ENCODE data around the gene CDH4. TPM values are rescaled to one million over a fixed set of nuclear protein-coding genes. Genes with fewer than 3 reads are reported as not detected.

Gene CDH4
- total RNA-seq, 1 donor from 2014 or later: not detected

DNA sequence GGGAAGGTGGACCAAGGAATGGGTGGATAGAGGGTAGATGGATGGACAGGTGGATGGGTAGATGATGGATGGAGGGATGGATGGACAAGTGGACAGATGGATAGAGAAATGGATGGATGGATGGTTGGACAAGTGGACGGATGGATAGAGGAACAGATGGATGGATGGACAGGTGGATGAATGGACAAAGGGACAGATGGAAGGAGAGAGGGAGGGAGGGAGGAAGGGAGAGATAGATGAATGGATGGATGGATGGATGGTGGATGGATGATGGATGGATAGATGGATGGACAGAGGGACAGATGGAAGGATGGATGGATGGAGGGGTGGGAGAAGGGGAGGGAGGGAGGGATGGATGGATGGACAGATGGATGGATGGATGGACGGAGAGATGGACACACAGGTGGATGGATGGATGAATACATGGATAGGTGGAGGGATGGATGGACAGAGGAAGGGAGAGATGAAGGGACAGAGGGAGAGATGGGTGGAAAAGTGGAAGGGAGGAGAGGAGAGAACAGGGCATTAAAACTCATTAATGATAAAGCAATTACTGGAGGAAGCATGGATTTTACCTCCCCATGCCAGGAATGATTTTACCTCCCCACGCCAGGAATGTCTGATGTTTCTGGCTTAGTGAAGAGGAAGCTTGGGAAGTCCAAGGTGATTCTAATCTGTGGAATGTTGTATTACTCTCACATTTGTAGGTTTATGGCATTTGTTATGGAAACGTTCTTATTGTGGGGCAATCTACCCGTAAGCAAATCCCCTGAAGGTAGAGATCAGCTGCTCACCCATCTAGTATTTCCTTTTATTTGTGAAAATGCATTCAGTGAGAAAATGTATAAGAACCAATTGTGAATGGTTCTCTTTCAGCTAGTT is 430.3 kb downstream of the CDH4 start:
- no peak overlapping the region for H3K4me3 ChIP-seq
- H3K27me3 ChIP-seq: no peaks in the 10 kb centered on the region
- intact Hi-C loops (cut with DNase I): no loop called here

DNA sequence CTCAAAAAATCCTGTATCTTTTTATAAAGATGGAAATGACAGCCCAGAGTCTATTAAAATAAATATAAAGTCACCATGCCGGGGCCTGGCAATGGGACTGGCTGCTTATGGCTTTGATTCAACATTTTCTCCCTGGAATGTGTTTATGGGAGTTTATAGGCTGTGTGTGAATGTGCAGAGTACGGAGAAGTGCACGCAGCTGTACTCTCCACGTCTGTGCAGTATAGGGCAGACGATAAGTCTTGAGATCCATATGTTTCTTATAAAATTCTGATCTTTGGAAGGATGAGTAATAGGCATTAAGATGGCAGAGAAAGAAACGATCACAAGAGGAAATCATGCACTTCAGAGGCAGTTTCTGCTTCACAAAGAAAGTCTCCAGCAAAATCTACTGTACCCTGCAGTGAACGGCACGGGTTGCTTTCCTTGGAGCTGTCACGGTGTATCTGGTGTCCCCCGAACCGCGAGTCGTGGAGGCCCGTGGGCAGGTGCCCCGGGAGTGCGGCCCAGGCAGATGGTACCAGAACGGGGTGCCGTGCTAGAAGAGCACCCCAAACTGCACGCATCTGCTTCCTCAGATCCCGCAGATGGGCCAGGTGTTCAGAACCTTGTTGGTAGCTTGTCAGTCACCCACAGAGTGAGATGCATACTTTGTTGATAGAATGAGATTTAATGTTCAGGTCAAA is 431.1 kb downstream of the CDH4 start:
- Histone ChIP-seq H3K27me3 (no peaks in the 10 kb centered on the region), H3K9me3 (no peaks in the 10 kb centered on the region), H3K4me3 (no peak overlapping the region), H3K27ac (no peak overlapping the region), H3K36me3 (no peaks in the 10 kb centered on the region), H3K4me1 (no peaks in the 10 kb centered on the region)
- DNase-seq (ENCODE audit: low spot score in 2 of 2): no peak
- TF ChIP-seq, protein P1, sequence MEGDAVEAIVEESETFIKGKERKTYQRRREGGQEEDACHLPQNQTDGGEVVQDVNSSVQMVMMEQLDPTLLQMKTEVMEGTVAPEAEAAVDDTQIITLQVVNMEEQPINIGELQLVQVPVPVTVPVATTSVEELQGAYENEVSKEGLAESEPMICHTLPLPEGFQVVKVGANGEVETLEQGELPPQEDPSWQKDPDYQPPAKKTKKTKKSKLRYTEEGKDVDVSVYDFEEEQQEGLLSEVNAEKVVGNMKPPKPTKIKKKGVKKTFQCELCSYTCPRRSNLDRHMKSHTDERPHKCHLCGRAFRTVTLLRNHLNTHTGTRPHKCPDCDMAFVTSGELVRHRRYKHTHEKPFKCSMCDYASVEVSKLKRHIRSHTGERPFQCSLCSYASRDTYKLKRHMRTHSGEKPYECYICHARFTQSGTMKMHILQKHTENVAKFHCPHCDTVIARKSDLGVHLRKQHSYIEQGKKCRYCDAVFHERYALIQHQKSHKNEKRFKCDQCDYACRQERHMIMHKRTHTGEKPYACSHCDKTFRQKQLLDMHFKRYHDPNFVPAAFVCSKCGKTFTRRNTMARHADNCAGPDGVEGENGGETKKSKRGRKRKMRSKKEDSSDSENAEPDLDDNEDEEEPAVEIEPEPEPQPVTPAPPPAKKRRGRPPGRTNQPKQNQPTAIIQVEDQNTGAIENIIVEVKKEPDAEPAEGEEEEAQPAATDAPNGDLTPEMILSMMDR (IDR thresholded peaks at IDR 0.05): no peak
- intact Hi-C loops (cut with DNase I): no loop called here

More for the DNA sequence above, 430.3 kb downstream of the CDH4 start:
- no peaks in the 10 kb centered on the region for H3K9me3 ChIP-seq
- no peaks in the 10 kb centered on the region for H3K4me1 ChIP-seq
- H3K27ac ChIP-seq: no peak overlapping the region
- no peak for DNase-seq (ENCODE audit: low spot score in 2 of 2)
- TF ChIP-seq, protein P1 (IDR thresholded peaks at IDR 0.05): no peak
- H3K36me3 ChIP-seq: no peaks in the 10 kb centered on the region

DNA sequence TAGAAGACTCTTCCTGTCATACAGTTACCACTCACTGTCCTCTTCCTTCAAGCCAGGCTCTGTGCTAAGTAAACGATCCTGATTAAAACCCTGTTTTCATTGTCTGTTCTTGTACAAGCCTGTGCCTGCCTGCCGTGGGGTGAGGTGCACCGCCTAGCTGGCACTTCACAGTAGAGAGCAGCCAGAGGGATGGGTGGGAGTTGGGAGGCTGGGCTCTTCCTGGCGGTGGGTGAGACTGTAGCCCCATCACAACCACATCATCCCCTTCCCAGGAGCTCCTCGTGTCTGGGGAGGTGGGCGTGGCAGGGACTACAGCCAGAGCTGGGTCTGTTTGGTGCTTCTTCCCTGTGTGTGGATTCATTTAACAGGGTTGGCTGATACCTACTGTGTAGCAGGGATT is 431.7 kb downstream of the CDH4 start:
- DNase-seq (ENCODE audit: low spot score in 2 of 2): no peak
- H3K36me3 ChIP-seq: no peaks in the 10 kb centered on the region
- no peak overlapping the region for H3K27ac ChIP-seq
- TF ChIP-seq, protein P1 (IDR thresholded peaks at IDR 0.05): no peak
- no peaks in the 10 kb centered on the region for H3K4me1 ChIP-seq
- no peaks in the 10 kb centered on the region for H3K27me3 ChIP-seq
- H3K9me3 ChIP-seq: no peaks in the 10 kb centered on the region
- no peak overlapping the region for H3K4me3 ChIP-seq
- intact Hi-C loops (cut with DNase I): no loop called here

DNA sequence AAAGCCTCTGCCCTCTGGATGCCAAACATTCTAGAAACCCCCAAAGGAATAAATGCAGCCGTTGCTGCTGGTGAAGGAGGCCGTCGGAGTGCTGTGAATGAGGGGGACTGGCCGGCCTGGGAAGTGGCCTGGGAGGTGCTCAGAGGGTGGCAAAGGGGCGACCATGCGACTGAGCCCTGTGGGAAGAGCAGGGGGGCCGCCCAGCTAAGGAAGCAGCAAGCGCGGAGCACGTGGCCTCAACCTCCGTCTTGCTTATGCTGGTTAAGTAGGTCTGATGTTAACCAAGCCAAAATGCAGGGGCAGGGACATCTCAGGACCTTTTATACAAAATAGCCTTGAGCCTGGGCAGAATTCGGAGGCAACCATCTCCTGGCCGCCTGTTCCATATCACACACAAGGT is 432.1 kb downstream of the CDH4 start:
- Histone ChIP-seq H3K27me3 (no peaks in the 10 kb centered on the region), H3K36me3 (no peaks in the 10 kb centered on the region), H3K9me3 (no peaks in the 10 kb centered on the region), H3K4me1 (no peaks in the 10 kb centered on the region), H3K4me3 (no peak overlapping the region), H3K27ac (no peak overlapping the region)
- intact Hi-C loops (cut with DNase I): no loop called here
- TF ChIP-seq, protein P1 (IDR thresholded peaks at IDR 0.05): no peak
- no peak for DNase-seq (ENCODE audit: low spot score in 2 of 2)

DNA sequence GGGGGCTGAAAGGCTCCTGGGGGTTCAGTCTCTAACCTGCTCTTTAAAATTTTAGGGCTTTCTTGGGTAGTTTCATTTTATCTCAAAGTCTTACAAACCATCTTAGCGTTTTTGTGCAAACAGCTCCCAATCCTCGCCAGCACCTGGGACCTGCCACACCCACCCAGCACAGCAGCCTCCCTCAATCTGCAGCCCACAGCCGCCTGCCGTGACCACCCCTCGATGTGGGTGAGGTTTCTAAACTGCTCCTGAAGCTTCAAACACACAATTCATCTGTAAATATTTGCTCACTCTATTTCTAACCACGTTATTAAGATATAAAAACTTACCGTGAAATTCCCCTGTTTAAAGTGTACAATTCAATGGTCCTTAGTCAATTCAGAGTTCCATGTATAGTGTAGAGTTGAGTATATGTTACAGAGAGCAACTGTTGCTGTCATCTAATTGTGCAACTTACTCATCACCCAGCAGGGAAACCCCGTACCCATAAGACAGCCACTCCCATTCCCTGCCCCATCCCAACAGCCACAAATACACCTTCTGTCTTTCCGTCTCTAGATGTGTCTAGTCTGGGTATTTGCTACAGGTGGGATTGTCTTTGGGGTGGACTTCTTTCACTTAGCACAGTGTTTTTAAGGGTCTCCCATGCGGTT is 432.6 kb downstream of the CDH4 start:
- Histone ChIP-seq H3K27ac (no peak overlapping the region), H3K27me3 (no peaks in the 10 kb centered on the region), H3K9me3 (no peaks in the 10 kb centered on the region), H3K4me3 (no peak overlapping the region), H3K36me3 (no peaks in the 10 kb centered on the region), H3K4me1 (no peaks in the 10 kb centered on the region)
- DNase-seq (ENCODE audit: low spot score in 2 of 2): no peak
- intact Hi-C loops (cut with DNase I): no loop called here
- TF ChIP-seq, protein P1 (IDR thresholded peaks at IDR 0.05): no peak
